B cell (primary cell): ENCODE results near the gene STARD4. TPM values are rescaled to one million over a fixed set of nuclear protein-coding genes. Genes with fewer than 3 reads are reported as not detected.

Experiments used
- ATAC-seq: fragments of 200-7000 bp; cut with Tn5 transposase; one replicate; pipeline ENCODE4 v1.10.0; 2021; ENCODE audit warnings: low read depth, mild to moderate bottlenecking, moderate number of reproducible peaks, moderate library complexity
- CTCF ChIA-PET: fragments of 350-600 bp; sonication (Branson Sonifier 250); formaldehyde crosslinking; loops from one replicate; lab custom pipeline; 2021; ENCODE audit warnings: antibody characterized with exemption, inconsistent platforms; lab: Charles Lee
- POLR2A ChIA-PET: fragments of 350-600 bp; sonication (Branson Sonifier 250); formaldehyde crosslinking; loops from one replicate; lab custom pipeline; 2021; ENCODE audit warnings: antibody characterized with exemption; lab: Charles Lee
- DNase-seq: peaks from one replicate; pipeline ENCODE4 v3.0.0; 2013
- H2AFZ ChIP-seq: 2 replicates; pipeline ENCODE4 v1.6.1; 2012; ENCODE audit warnings: mild to moderate bottlenecking, low read depth, low read length; ENCODE audit not compliant: insufficient read depth, poor library complexity, severe bottlenecking
- H3K27ac ChIP-seq, 2 donors: 1 replicate in 1 of 2; 2 replicates in 1 of 2; pipeline ENCODE4 v1.5.1; 2012 to 2013; ENCODE audit warnings: low read length in 2 of 2, mild to moderate bottlenecking in 2 of 2, moderate library complexity in 1 of 2
- H3K27me3 ChIP-seq, 4 experiments: fragments of 200-600 bp in 1 of 4; sonication (generic) in 1 of 4; replicated peaks in 1 of 4; 1 replicate in 2 of 4; 2 replicates in 2 of 4; pipeline versions ENCODE4 v1.6.1 to v1.7.0; 2013 to 2016; ENCODE audit warnings: low read length in 3 of 4, mild to moderate bottlenecking in 2 of 4, mixed read lengths in 1 of 4, moderate library complexity in 1 of 4; ENCODE audit not compliant: insufficient read depth in 4 of 4, control insufficient read depth in 3 of 4; ENCODE audit errors: control extremely low read depth in 1 of 4
- H3K36me3 ChIP-seq, 2 experiments: replicated peaks in 1 of 2; 1 replicate in 1 of 2; 2 replicates in 1 of 2; pipeline versions ENCODE4 v1.6.1 to v1.7.1; 2013; ENCODE audit warnings: low read length in 1 of 2; ENCODE audit not compliant: insufficient read depth in 2 of 2, control insufficient read depth in 1 of 2; ENCODE audit errors: control extremely low read depth in 1 of 2, extremely low read depth in 1 of 2
- H3K4me1 ChIP-seq, 2 donors: fragments of 200-600 bp in 1 of 2; sonication (generic) in 1 of 2; 1 replicate in 1 of 2; 2 replicates in 1 of 2; pipeline versions ENCODE4 v1.5.1 to v1.6.1; 2013 to 2017; ENCODE audit warnings: low read length in 2 of 2; ENCODE audit not compliant: control insufficient read depth in 2 of 2, insufficient read depth in 2 of 2
- H3K4me2 ChIP-seq: replicated peaks from 2 replicates; pipeline ENCODE3; 2012; ENCODE audit warnings: mild to moderate bottlenecking, low read depth, low read length; ENCODE audit not compliant: poor library complexity, severe bottlenecking
- H3K4me3 ChIP-seq, 5 experiments: fragments of 200-600 bp in 1 of 5; sonication (generic) in 1 of 5; 1 replicate in 3 of 5; 2 replicates in 2 of 5; pipeline versions ENCODE4 v1.5.1 to v1.7.0; 2011 to 2016; ENCODE audit warnings: low read length in 4 of 5, mild to moderate bottlenecking in 4 of 5, low read depth in 2 of 5, control low read depth in 1 of 5, moderate library complexity in 1 of 5; ENCODE audit not compliant: insufficient read depth in 1 of 5; ENCODE audit errors: control extremely low read depth in 1 of 5, extremely low read depth in 1 of 5
- H3K79me2 ChIP-seq: fragments of 200-600 bp; sonication (generic); one replicate; pipeline ENCODE4 v1.6.0; 2016; ENCODE audit warnings: low read length; ENCODE audit not compliant: control insufficient read depth, insufficient read depth
- H3K9ac ChIP-seq: fragments of 200-600 bp; sonication (generic); 2 replicates; pipeline ENCODE4 v1.6.1; 2017; ENCODE audit warnings: mild to moderate bottlenecking, low read length, moderate library complexity
- H3K9me3 ChIP-seq, 3 donors: one replicate each; pipeline versions ENCODE4 v1.6.1 to v1.7.1; 2013; ENCODE audit warnings: low read length in 2 of 3; ENCODE audit not compliant: control insufficient read depth in 2 of 3, insufficient read depth in 1 of 3; ENCODE audit errors: control extremely low read depth in 1 of 3
- H4K20me1 ChIP-seq: 2 replicates; pipeline ENCODE4 v1.6.0; 2012; ENCODE audit warnings: mild to moderate bottlenecking, low read length; ENCODE audit not compliant: insufficient read depth, control insufficient read depth, poor library complexity, severe bottlenecking
- H3K27ac Mint-ChIP-seq: one replicate; pipeline ENCODE4 v1.8.0; 2021; ENCODE audit warnings: mixed read lengths
- H3K27me3 Mint-ChIP-seq: one replicate; pipeline ENCODE4 v1.8.0; 2021; ENCODE audit warnings: mixed read lengths
- H3K4me1 Mint-ChIP-seq: one replicate; pipeline ENCODE4 v1.8.0; 2021; ENCODE audit warnings: mixed read lengths
- H3K4me3 Mint-ChIP-seq: one replicate; pipeline ENCODE4 v1.8.0; 2021; ENCODE audit warnings: mixed read lengths
- H3K9me3 Mint-ChIP-seq: one replicate; pipeline ENCODE4 v1.8.0; 2022; ENCODE audit warnings: mixed read lengths; ENCODE audit not compliant: insufficient read depth
- EZH2 ChIP-seq: IDR thresholded peaks from 2 replicates; pipeline ENCODE4 v1.6.1; 2012; ENCODE audit warnings: borderline replicate concordance, low read depth, mild to moderate bottlenecking, moderate library complexity, low read length; ENCODE audit not compliant: insufficient read depth, poor library complexity, severe bottlenecking
- WGBS: methylation state at CpG from one replicate; pipeline ENCODE4 v1.1.5; 2013; ENCODE audit warnings: missing lambda C conversion rate; ENCODE audit not compliant: insufficient coverage; 5-methylcytosine and 5-hydroxymethylcytosine counted together
- intact Hi-C: fragments of 100-400 bp; cut with micrococcal nuclease; formaldehyde crosslinking; loops from one replicate; pipeline ENCODE4 v1.10.0; 2022
- polyA plus RNA-seq: library from polyadenylated mRNA; depleted of rRNA; stranded (reverse); fragments of >200 nt; gene quantifications from 2 replicates; pipeline ENCODE4 v1.2.3, GENCODE V29; 2012
- total RNA-seq, 2 donors: library from RNA; stranded (reverse); fragments of 120-200 nt in 1 of 2; gene quantifications; 1 replicate in 1 of 2; 2 replicates in 1 of 2; pipeline versions ENCODE4 v1.2.3 to v1.2.4, GENCODE V29; 2013 to 2022
- TF ChIP-seq, protein P1 (sequence below): fragments of 200-600 bp; IDR thresholded peaks from one replicate; pipeline ENCODE4 v1.8.0; 2022; ENCODE audit warnings: antibody characterized with exemption, mild to moderate bottlenecking

Gene STARD4
- total and polyA plus RNA-seq, 2 donors (not counting 1 experiment from before 2014, with no cell fraction given), result 7.6 to 31.1 TPM

DNA sequence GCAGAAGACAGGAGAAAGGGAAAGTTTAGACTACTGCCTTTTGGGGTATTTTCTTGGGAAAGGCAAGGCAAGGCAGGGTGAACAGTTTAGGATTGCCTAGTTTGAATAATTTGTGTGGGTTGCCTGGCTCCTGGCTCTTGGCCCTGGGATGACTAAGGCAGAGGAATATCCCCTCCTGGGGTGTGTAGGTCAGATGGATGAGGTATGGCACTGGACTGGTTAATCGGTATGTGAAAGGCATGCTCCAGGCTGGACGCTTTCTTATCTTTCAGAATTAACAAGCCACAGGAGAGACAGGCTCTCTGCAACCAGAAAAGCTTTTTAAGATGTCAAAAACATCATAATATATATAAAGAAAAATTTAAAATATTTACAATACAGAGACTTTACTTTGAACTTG, 58.6 kb downstream of the STARD4 start:
- ChIA-PET CTCF (no interaction called here), POLR2A (no interaction called here)
- ATAC-seq (no peak), DNase-seq (no peak)
- Histone ChIP-seq H3K4me1 (no peaks in the 10 kb centered on the region), H3K27me3 (no peaks in the 10 kb centered on the region), H3K36me3 (no peaks in the 10 kb centered on the region), H3K4me3 (no peak overlapping the region), H3K9ac (no peak overlapping the region), H3K27ac (no peak overlapping the region), H4K20me1 (no peaks in the 10 kb centered on the region), H2AFZ (no peak overlapping the region), H3K4me2 (no peak overlapping the region), H3K79me2 (no peaks in the 10 kb centered on the region), H3K9me3 (no peaks in the 10 kb centered on the region)
- H3K4me3 Mint-ChIP-seq, result no peak overlapping the region
- no peak for TF ChIP-seq EZH2
- TF ChIP-seq, protein P1, sequence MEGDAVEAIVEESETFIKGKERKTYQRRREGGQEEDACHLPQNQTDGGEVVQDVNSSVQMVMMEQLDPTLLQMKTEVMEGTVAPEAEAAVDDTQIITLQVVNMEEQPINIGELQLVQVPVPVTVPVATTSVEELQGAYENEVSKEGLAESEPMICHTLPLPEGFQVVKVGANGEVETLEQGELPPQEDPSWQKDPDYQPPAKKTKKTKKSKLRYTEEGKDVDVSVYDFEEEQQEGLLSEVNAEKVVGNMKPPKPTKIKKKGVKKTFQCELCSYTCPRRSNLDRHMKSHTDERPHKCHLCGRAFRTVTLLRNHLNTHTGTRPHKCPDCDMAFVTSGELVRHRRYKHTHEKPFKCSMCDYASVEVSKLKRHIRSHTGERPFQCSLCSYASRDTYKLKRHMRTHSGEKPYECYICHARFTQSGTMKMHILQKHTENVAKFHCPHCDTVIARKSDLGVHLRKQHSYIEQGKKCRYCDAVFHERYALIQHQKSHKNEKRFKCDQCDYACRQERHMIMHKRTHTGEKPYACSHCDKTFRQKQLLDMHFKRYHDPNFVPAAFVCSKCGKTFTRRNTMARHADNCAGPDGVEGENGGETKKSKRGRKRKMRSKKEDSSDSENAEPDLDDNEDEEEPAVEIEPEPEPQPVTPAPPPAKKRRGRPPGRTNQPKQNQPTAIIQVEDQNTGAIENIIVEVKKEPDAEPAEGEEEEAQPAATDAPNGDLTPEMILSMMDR, result no peak
- no CpG with 5 or more reads among the region's 2 CpGs for WGBS
- no peaks in the 10 kb centered on the region for H3K9me3 Mint-ChIP-seq
- no peaks in the 10 kb centered on the region for H3K4me1 Mint-ChIP-seq
- no peaks in the 10 kb centered on the region for H3K27me3 Mint-ChIP-seq
- intact Hi-C loops, result no loop called here
- no peak overlapping the region for H3K27ac Mint-ChIP-seq

DNA sequence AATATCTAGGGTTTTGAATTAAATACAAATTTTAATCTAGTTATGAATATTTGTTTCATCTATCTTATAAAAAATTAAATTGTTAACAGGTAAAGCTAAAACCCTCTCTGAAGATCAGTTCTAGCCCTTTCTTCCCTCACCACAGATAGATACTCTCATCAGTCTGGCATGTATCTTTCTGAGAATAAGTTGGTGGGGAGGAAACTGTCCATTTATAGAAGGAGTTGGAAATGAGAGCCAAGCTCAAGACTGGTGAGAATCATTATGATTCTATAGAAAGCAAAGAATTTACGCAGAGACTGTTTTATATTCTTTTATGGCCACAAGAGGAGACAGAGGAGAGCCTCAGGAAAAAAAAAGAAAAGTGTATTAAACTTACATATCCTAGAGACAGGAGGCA, 59.0 kb downstream of the STARD4 start:
- Histone ChIP-seq H2AFZ (no peak overlapping the region), H4K20me1 (no peaks in the 10 kb centered on the region), H3K36me3 (no peaks in the 10 kb centered on the region), H3K27me3 (no peaks in the 10 kb centered on the region), H3K9me3 (no peaks in the 10 kb centered on the region), H3K79me2 (no peaks in the 10 kb centered on the region), H3K4me2 (no peak overlapping the region), H3K4me1 (no peaks in the 10 kb centered on the region), H3K27ac (no peak overlapping the region), H3K4me3 (no peak overlapping the region), H3K9ac (no peak overlapping the region)
- intact Hi-C loops, result no loop called here
- WGBS, result no CpG with 5 or more reads among the region's 1 CpG
- no peak for DNase-seq
- no peak for TF ChIP-seq EZH2
- TF ChIP-seq, protein P1, result no peak
- no peak for ATAC-seq
- no peaks in the 10 kb centered on the region for H3K4me1 Mint-ChIP-seq
- no peaks in the 10 kb centered on the region for H3K9me3 Mint-ChIP-seq
- ChIA-PET CTCF (no interaction called here), POLR2A (no interaction called here)
- no peaks in the 10 kb centered on the region for H3K27me3 Mint-ChIP-seq
- no peak overlapping the region for H3K27ac Mint-ChIP-seq
- no peak overlapping the region for H3K4me3 Mint-ChIP-seq
